ENCODE results near the gene SMIM8. TPM values are rescaled to one million over a fixed set of nuclear protein-coding genes. Genes with fewer than 3 reads are reported as not detected.
A peak's percentile ranks its signal among the peaks of the same experiment; 100 is the strongest.

Gene SMIM8, protein sequence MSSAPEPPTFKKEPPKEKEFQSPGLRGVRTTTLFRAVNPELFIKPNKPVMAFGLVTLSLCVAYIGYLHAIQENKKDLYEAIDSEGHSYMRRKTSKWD
- 18.7 and 31.7 TPM in 2 replicates for total RNA-seq (ENCODE audit: low replicate concordance)

DNA sequence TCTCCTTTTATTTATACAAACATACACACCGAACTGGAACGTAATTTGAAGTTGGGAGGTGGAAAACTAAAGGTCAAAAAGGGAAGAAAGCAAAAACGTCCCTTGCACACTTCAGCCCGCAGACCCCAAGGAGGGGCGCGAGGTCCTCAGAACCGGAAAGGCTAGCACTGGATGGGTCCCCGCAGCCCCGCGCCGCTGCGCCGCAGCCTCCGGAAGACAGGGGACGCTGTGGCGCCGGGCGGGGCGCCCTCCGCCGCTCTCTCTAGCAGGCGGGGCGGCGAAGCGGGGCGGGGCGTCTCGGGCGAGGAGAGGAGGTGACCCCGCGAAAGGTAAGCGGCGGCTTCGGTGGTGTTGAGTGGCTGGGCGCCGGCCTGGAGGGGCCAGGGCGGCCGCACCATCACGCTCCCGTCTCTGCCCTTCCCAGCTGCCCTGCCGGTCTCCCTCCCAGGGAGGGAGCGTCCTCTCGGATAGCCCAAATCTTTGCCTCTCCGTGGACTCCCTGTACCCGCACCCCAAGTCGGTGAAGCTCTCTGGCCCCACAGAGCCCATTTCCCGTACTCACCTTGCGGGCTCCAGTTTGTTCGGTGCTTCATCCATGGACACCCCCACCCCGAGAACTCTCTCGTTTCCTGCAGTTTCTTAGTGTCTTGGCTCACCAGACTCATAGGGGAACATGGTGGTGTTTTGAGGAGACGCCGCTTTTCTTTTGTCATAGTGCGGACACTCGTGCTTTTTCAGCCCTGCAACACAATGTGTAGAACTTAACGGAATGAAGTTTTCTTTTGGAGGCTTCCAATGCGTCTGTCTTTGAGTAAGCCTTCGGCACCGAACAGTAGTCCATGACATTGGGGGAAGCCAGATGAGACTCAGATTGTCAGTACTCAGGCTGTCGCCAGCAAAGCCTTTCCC is at the start of gene SMIM8:
Gene SMIM8 (plus strand): TSS at position 285 of the 909 bp plus-strand sequence. CDS start 14,444 bp downstream, outside the sequence.
- Histone ChIP-seq H2AFZ (replicated peaks) (peak within 1 kb of the TSS; percentile 99), H3K9ac (peak within 1 kb of the TSS; percentile 64), H3K4me2 (peak within 1 kb of the TSS; percentile 86), H3K4me1 (peaks cover 4% of the 10 kb centered on the region), H3F3A (ENCODE audit: low read depth) (no peaks in the 10 kb centered on the region), H3K36me3 (no peaks in the 10 kb centered on the region), H4K20me1 (ENCODE audit: low read depth) (no peaks in the 10 kb centered on the region), H3K27ac (no peak within 1 kb of the TSS), H3K79me2 (ENCODE audit: low read depth) (peaks cover 26% of the 10 kb centered on the region), H3K27me3 (no peaks in the 10 kb centered on the region), H3K9me3 (ENCODE audit: low read depth) (no peaks in the 10 kb centered on the region), H3K4me3 (peak within 1 kb of the TSS; percentile 90)
- Mint-ChIP-seq H3K36me3 (peaks cover 6% of the 10 kb centered on the region), H3K9me3 (peaks cover 9% of the 10 kb centered on the region), H3K4me3 (peak within 1 kb of the TSS; percentile 94), H3K4me1 (peaks cover 4% of the 10 kb centered on the region), H3K27me3 (ENCODE audit: insufficient read depth, low read depth) (peaks cover 4% of the 10 kb centered on the region), H3K27ac (peak within 1 kb of the TSS; percentile 72)
- DNase-seq (ENCODE audit: low spot score) = peak; percentile 94
- TF ChIP-seq EZH2 (IDR thresholded peaks at IDR 0.05) = no peak
- TF ChIP-seq, protein P1, sequence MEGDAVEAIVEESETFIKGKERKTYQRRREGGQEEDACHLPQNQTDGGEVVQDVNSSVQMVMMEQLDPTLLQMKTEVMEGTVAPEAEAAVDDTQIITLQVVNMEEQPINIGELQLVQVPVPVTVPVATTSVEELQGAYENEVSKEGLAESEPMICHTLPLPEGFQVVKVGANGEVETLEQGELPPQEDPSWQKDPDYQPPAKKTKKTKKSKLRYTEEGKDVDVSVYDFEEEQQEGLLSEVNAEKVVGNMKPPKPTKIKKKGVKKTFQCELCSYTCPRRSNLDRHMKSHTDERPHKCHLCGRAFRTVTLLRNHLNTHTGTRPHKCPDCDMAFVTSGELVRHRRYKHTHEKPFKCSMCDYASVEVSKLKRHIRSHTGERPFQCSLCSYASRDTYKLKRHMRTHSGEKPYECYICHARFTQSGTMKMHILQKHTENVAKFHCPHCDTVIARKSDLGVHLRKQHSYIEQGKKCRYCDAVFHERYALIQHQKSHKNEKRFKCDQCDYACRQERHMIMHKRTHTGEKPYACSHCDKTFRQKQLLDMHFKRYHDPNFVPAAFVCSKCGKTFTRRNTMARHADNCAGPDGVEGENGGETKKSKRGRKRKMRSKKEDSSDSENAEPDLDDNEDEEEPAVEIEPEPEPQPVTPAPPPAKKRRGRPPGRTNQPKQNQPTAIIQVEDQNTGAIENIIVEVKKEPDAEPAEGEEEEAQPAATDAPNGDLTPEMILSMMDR (IDR thresholded peaks at IDR 0.05) = peak; percentile 97
- TF ChIP-seq EZH2phosphoT487 (IDR thresholded peaks at IDR 0.05) = no peak

DNA sequence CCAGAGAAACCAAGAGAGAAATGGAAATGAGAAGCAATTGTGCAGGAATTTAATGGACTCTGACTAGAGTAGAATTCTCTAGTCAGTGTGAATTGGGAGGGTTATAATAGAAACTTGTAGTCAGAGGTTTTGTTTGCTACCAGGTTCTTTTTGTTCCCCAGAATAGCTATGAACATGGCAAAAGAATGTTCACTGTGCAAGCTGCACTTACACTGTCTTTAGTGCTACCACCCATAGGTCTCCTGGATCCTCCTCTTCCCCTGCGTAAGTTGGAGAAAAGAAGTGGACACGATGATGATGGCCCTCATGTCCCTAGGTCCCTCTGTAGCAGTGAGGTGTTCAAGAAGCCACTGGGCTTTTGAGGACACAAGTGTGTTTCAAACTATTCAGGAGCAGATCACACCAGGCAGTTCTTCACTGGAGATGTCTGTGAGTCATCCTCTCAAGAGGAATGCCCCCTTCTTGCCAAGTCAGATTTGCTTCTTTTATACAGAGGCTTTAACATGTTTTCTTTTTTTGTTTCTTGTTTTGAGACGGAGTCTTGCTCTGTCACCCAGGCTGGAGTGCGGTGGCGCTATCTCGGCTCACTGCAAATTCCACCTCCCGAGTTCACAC is 47.6 kb upstream of the SMIM8 start:
- Histone ChIP-seq H3K9me3 (ENCODE audit: low read depth) (no peaks in the 10 kb centered on the region), H3F3A (ENCODE audit: low read depth) (no peaks in the 10 kb centered on the region), H2AFZ (replicated peaks) (no peak overlapping the region), H3K27me3 (no peaks in the 10 kb centered on the region), H3K4me1 (no peaks in the 10 kb centered on the region), H3K27ac (no peak overlapping the region), H3K36me3 (no peaks in the 10 kb centered on the region), H3K4me2 (no peak overlapping the region), H3K9ac (no peak overlapping the region), H3K4me3 (no peak overlapping the region), H3K79me2 (ENCODE audit: low read depth) (no peaks in the 10 kb centered on the region), H4K20me1 (ENCODE audit: low read depth) (no peaks in the 10 kb centered on the region)
- H3K36me3 Mint-ChIP-seq = peaks cover 5% of the 10 kb centered on the region
- no peaks in the 10 kb centered on the region for H3K4me1 Mint-ChIP-seq
- no peak for DNase-seq (ENCODE audit: low spot score)
- H3K27me3 Mint-ChIP-seq (ENCODE audit: insufficient read depth, low read depth) = no peaks in the 10 kb centered on the region
- TF ChIP-seq, protein P1 (IDR thresholded peaks at IDR 0.05) = no peak
- TF ChIP-seq EZH2 (IDR thresholded peaks at IDR 0.05) (no peak), EZH2phosphoT487 (IDR thresholded peaks at IDR 0.05) (no peak)
- no peak overlapping the region for H3K27ac Mint-ChIP-seq
- peaks cover 2% of the 10 kb centered on the region for H3K9me3 Mint-ChIP-seq
- no peak overlapping the region for H3K4me3 Mint-ChIP-seq

DNA sequence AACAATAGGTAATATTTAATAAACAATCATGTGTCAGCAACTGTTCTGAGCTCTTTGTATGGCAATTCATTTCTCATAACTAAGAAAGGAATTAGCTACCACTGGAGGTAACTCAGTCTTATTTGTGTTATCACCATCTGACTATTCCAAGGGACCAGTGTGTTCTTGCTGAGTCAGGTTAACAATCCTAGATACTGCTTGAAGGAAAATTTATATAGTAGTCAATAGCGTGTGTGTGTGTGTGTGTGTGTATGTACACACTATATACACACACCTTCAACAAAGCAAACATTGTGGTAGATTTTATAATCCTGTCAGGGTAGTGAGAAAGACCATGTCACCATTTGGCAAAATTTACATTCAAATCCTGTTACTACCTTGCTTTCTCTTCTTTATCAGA is 45.8 kb upstream of the SMIM8 start:
- Histone ChIP-seq H3K27ac (no peak overlapping the region), H3F3A (ENCODE audit: low read depth) (no peaks in the 10 kb centered on the region), H3K9me3 (ENCODE audit: low read depth) (no peaks in the 10 kb centered on the region), H3K4me3 (no peak overlapping the region), H4K20me1 (ENCODE audit: low read depth) (no peaks in the 10 kb centered on the region), H3K36me3 (no peaks in the 10 kb centered on the region), H3K27me3 (no peaks in the 10 kb centered on the region), H3K79me2 (ENCODE audit: low read depth) (no peaks in the 10 kb centered on the region), H2AFZ (replicated peaks) (no peak overlapping the region), H3K9ac (no peak overlapping the region), H3K4me2 (no peak overlapping the region), H3K4me1 (no peaks in the 10 kb centered on the region)
- no peak overlapping the region for H3K4me3 Mint-ChIP-seq
- H3K27me3 Mint-ChIP-seq (ENCODE audit: insufficient read depth, low read depth) = no peaks in the 10 kb centered on the region
- H3K9me3 Mint-ChIP-seq = no peaks in the 10 kb centered on the region
- H3K4me1 Mint-ChIP-seq = no peaks in the 10 kb centered on the region
- TF ChIP-seq EZH2phosphoT487 (IDR thresholded peaks at IDR 0.05) (no peak), EZH2 (IDR thresholded peaks at IDR 0.05) (no peak)
- TF ChIP-seq, protein P1 (IDR thresholded peaks at IDR 0.05) = no peak
- no peak overlapping the region for H3K27ac Mint-ChIP-seq
- no peak for DNase-seq (ENCODE audit: low spot score)
- H3K36me3 Mint-ChIP-seq = no peaks in the 10 kb centered on the region

All from neural progenitor cell (in vitro differentiated cells).